Keratinocyte (primary cell): ENCODE results near the gene RNF125. TPM values are rescaled to one million over a fixed set of nuclear protein-coding genes. Genes with fewer than 3 reads are reported as not detected.

ENCODE experiments used
- DNase-seq: peaks from one replicate; pipeline ENCODE4 v3.0.0-alpha.2; 2011; ENCODE audit warnings: low read depth, missing footprints, low spot score
- FAIRE-seq: peaks from 2 replicates; lab custom pipeline; 2011; peaks lifted over from hg19 to GRCh38; lab: Jason Lieb, UNC
- H2AFZ ChIP-seq: 2 replicates; pipeline ENCODE4 v1.6.0; 2012; ENCODE audit warnings: low read length, control low read depth, inconsistent platforms; ENCODE audit not compliant: control insufficient read depth
- H3K27ac ChIP-seq: 2 replicates; pipeline ENCODE4 v1.5.1; 2011; ENCODE audit warnings: low read length; ENCODE audit not compliant: control insufficient read depth, insufficient read depth
- H3K27me3 ChIP-seq: 3 replicates; pipeline ENCODE4 v1.6.0; 2011; ENCODE audit warnings: low read length; ENCODE audit not compliant: control insufficient read depth, insufficient read depth; ENCODE audit errors: extremely low read depth
- H3K36me3 ChIP-seq, 2 experiments: 2 replicates in 1 of 2; 3 replicates in 1 of 2; pipeline ENCODE4 v1.5.1; 2011; ENCODE audit warnings: low read length in 2 of 2, mild to moderate bottlenecking in 1 of 2; ENCODE audit not compliant: control insufficient read depth in 2 of 2, insufficient read depth in 2 of 2; ENCODE audit errors: extremely low read depth in 1 of 2
- H3K4me1 ChIP-seq: 3 replicates; pipeline ENCODE4 v1.5.1; 2011; ENCODE audit warnings: low read length; ENCODE audit not compliant: control insufficient read depth, insufficient read depth; ENCODE audit errors: extremely low read depth
- H3K4me2 ChIP-seq: 3 replicates; pipeline ENCODE4 v1.6.0; 2011; ENCODE audit warnings: low read depth, low read length; ENCODE audit not compliant: control insufficient read depth, insufficient read depth; ENCODE audit errors: extremely low read depth
- H3K4me3 ChIP-seq, 3 experiments: fragments of 200-600 bp in 1 of 3; sonication (generic) in 1 of 3; 2 replicates in 2 of 3; 3 replicates in 1 of 3; pipeline ENCODE4 v1.5.1; 2011 to 2016; ENCODE audit warnings: low read length in 3 of 3, mild to moderate bottlenecking in 3 of 3, control low read depth in 2 of 3, inconsistent platforms in 1 of 3, low read depth in 1 of 3, mixed read lengths in 1 of 3, mixed run types in 1 of 3, moderate library complexity in 1 of 3; ENCODE audit not compliant: control insufficient read depth in 2 of 3, insufficient read depth in 2 of 3; ENCODE audit errors: extremely low read depth in 1 of 3
- H3K79me2 ChIP-seq: 2 replicates; pipeline ENCODE4 v1.6.0; 2012; ENCODE audit warnings: low read length; ENCODE audit not compliant: control insufficient read depth, insufficient read depth
- H3K9ac ChIP-seq: 3 replicates; pipeline ENCODE4 v1.6.0; 2011; ENCODE audit warnings: low read length; ENCODE audit not compliant: control insufficient read depth, insufficient read depth; ENCODE audit errors: extremely low read depth
- H3K9me1 ChIP-seq: 3 replicates; pipeline ENCODE4 v1.6.0; 2011; ENCODE audit warnings: low read length; ENCODE audit not compliant: control insufficient read depth, insufficient read depth; ENCODE audit errors: extremely low read depth
- H3K9me3 ChIP-seq: 2 replicates; pipeline ENCODE4 v1.5.1; 2012; ENCODE audit warnings: low read depth, low read length; ENCODE audit not compliant: control insufficient read depth
- H4K20me1 ChIP-seq: 3 replicates; pipeline ENCODE4 v1.6.0; 2011; ENCODE audit warnings: low read length; ENCODE audit not compliant: control insufficient read depth, insufficient read depth; ENCODE audit errors: extremely low read depth
- CTCF ChIP-seq, 3 experiments: IDR thresholded peaks in 1 of 3; conservative IDR thresholded peaks in 1 of 3; optimal IDR thresholded peaks in 1 of 3; 2 replicates in 2 of 3; 3 replicates in 1 of 3; pipeline versions ENCODE3 to v1.5.1; 2011; ENCODE audit warnings: low read length in 3 of 3, mild to moderate bottlenecking in 3 of 3, moderate library complexity in 2 of 3, control low read depth in 1 of 3, inconsistent platforms in 1 of 3; ENCODE audit not compliant: insufficient read depth in 2 of 3; ENCODE audit errors: extremely low read depth in 1 of 3
- EZH2 ChIP-seq: IDR thresholded peaks from one replicate; pipeline ENCODE4 v1.6.1; 2012; ENCODE audit warnings: inconsistent platforms, mild to moderate bottlenecking, low read length, moderate library complexity
- dilution Hi-C: fragments of 300-500 bp; cut with MboI; formaldehyde crosslinking; loops from one replicate; pipeline ENCODE4 v1.7.0; 2020; ENCODE audit warnings: low sequenced_read_pairs; ENCODE audit not compliant: extremely low pct_ligation_motif_present
- polyA plus RNA-seq, 5 experiments: library from polyadenylated mRNA; depleted of rRNA in 3 of 5; stranded (reverse) in 3 of 5; stranded (forward) in 1 of 5; unstranded in 1 of 5; fragments of >200 nt; gene quantifications; 1 replicate in 1 of 5; 2 replicates in 3 of 5; 3 replicates in 1 of 5; pipeline versions ENCODE4 v1.2.1 to v1.2.3, GENCODE V29; 2011 to 2012; ENCODE audit warnings: missing spikeins in 2 of 5, low read depth in 1 of 5, low replicate concordance in 1 of 5

RNF125 gene
- polyA plus RNA-seq, 1 donor (not counting 4 experiments of a cell fraction or from before 2014, with no cell fraction given): 4.5 TPM

GRCh38 chr18:32122039-32122438, 103.4 kb downstream of the RNF125 start:
- Histone ChIP-seq H3K36me3 (peaks cover 3 to 11% of the 10 kb centered on the region in 2 experiments), H3K4me2 (no peak overlapping the region)
- dilution Hi-C loops: no loop called here

More at GRCh38 chr18:32122039-32122438, 103.4 kb downstream of the RNF125 start:
- Histone ChIP-seq H3K27ac (no peak overlapping the region), H3K9ac (no peak overlapping the region), H3K4me1 (no peaks in the 10 kb centered on the region), H3K27me3 (no peaks in the 10 kb centered on the region), H2AFZ (no peak overlapping the region), H3K9me3 (no peaks in the 10 kb centered on the region), H3K79me2 (peaks cover 6% of the 10 kb centered on the region), H3K9me1 (no peaks in the 10 kb centered on the region), H3K4me3 (no peak overlapping the region), H4K20me1 (no peaks in the 10 kb centered on the region)
- DNase-seq (no peak), FAIRE-seq (no peak)
- TF ChIP-seq EZH2: no peak
- no peak for TF ChIP-seq CTCF (optimal IDR thresholded peaks at IDR 0.05 in 1 of 3, IDR thresholded peaks at IDR 0.05 in 1 of 3, conservative IDR thresholded peaks at IDR 0.05 in 1 of 3; ENCODE audit: extremely low read depth in 1 of 3, insufficient read depth in 2 of 3, low read length in 3 of 3)

Other genes starting within 250 kb of the RNF125 start
- gene TRAPPC8, start 75.7 kb upstream of the RNF125 start, polyA plus RNA-seq: 40.7 to 64.8 TPM (median 60.8 TPM) in 3 replicates
- 8.6 to 18.0 TPM (median 18.0 TPM) in 3 replicates for gene RNF138, start 73.0 kb downstream of the RNF125 start, polyA plus RNA-seq
- 0.03 TPM in 1 of 3 replicates, not detected in the others for gene MEP1B, start 171.2 kb downstream of the RNF125 start, polyA plus RNA-seq